Esophagus squamous epithelium (tissue), 5 donors: Measurements from ENCODE around the gene SLC17A5. TPM values are rescaled to one million over a fixed set of nuclear protein-coding genes. Genes with fewer than 3 reads are reported as not detected.

Source experiments
- DNase-seq: peaks from one replicate; lab custom pipeline; 2025; lab: John Stamatoyannopoulos, UW
- H3K27ac ChIP-seq, 4 donors: fragments of 200-600 bp; sonication (generic); one replicate each; pipeline ENCODE4 v1.5.1; 2016 to 2019; ENCODE audit warnings: mild to moderate bottlenecking in 1 of 4
- H3K27me3 ChIP-seq, 4 donors: fragments of 200-600 bp; sonication (generic); 1 replicate in 3 of 4; 2 replicates in 1 of 4; pipeline versions ENCODE4 v1.5.1 to v1.6.0; 2017 to 2021; ENCODE audit warnings: antibody characterized with exemption in 1 of 4
- H3K36me3 ChIP-seq, 3 donors: fragments of 200-600 bp; sonication (generic); one replicate each; pipeline ENCODE4 v1.5.1; 2016 to 2019
- H3K4me1 ChIP-seq, 3 donors: fragments of 200-600 bp; sonication (generic); one replicate each; pipeline ENCODE4 v1.5.1; 2017 to 2019
- H3K4me3 ChIP-seq, 4 donors: fragments of 200-600 bp; sonication (generic); 1 replicate in 3 of 4; 2 replicates in 1 of 4; pipeline ENCODE4 v1.5.1; 2016 to 2019; ENCODE audit warnings: mild to moderate bottlenecking in 2 of 4, moderate library complexity in 1 of 4
- H3K9me3 ChIP-seq, 3 donors: fragments of 200-600 bp; sonication (generic); one replicate each; pipeline ENCODE4 v1.5.1; 2016 to 2019
- POLR2A ChIP-seq, 4 donors: fragments of 450-650 bp; IDR thresholded peaks; one replicate each; pipeline ENCODE4 v1.6.1; 2017; ENCODE audit warnings: antibody characterized with exemption in 4 of 4, mild to moderate bottlenecking in 4 of 4, moderate library complexity in 3 of 4
- WGBS, 2 donors: methylation state at CpG; one replicate each; pipeline ENCODE4 v1.1.5; 2018; 5-methylcytosine and 5-hydroxymethylcytosine counted together
- intact Hi-C: fragments of 100-400 bp; cut with DNase I; formaldehyde crosslinking; loops from one replicate; pipeline ENCODE4 v1.15.0; 2022
- total RNA-seq, 4 donors: library from RNA; depleted of rRNA; stranded (reverse); fragments of >200 nt; gene quantifications; one replicate each; pipeline ENCODE4 v1.1.0, GENCODE V29; 2016
- TF ChIP-seq, protein P1 (sequence below), 6 experiments: fragments of 450-650 bp in 4 of 6; fragments of 200-600 bp in 2 of 6; sonication (generic) in 2 of 6; IDR thresholded peaks; one replicate each; pipeline ENCODE4 v1.5.1; 2016 to 2019; ENCODE audit warnings: antibody characterized with exemption in 6 of 6, mild to moderate bottlenecking in 4 of 6, moderate library complexity in 4 of 6
- donor health status: DM: yes; HTN: yes; CAD: no.

The SLC17A5 gene
- total RNA-seq, 4 donors from 2014 or later, result 6.7 to 13.7 (median 9.9) TPM

GRCh38 chr6:73652637-73653570, 888 bp downstream of the SLC17A5 start:
- WGBS, 2 donors, result 2 to 3% methylated on average over 18 of the region's 32 CpGs
- Histone ChIP-seq H3K9me3 (no peaks in the 10 kb centered on the region), H3K4me3 (peak overlapping the region; percentile 69 to 100 (median 91)), H3K27me3 (no peaks in the 10 kb centered on the region), H3K4me1 (peaks cover 0 to 27% (median 9%) of the 10 kb centered on the region in 3 donors), H3K27ac (peak overlapping the region; percentile 95 to 99 (median 96)), H3K36me3 (peaks cover 0 to 15% (median 0%) of the 10 kb centered on the region in 3 donors)
- intact Hi-C loops, result no loop called here
- DNase-seq, result peak; percentile 26
- TF ChIP-seq POLR2A (IDR thresholded peaks at IDR 0.05), result no peak
- TF ChIP-seq, protein P1, sequence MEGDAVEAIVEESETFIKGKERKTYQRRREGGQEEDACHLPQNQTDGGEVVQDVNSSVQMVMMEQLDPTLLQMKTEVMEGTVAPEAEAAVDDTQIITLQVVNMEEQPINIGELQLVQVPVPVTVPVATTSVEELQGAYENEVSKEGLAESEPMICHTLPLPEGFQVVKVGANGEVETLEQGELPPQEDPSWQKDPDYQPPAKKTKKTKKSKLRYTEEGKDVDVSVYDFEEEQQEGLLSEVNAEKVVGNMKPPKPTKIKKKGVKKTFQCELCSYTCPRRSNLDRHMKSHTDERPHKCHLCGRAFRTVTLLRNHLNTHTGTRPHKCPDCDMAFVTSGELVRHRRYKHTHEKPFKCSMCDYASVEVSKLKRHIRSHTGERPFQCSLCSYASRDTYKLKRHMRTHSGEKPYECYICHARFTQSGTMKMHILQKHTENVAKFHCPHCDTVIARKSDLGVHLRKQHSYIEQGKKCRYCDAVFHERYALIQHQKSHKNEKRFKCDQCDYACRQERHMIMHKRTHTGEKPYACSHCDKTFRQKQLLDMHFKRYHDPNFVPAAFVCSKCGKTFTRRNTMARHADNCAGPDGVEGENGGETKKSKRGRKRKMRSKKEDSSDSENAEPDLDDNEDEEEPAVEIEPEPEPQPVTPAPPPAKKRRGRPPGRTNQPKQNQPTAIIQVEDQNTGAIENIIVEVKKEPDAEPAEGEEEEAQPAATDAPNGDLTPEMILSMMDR (IDR thresholded peaks at IDR 0.05), result peak; percentile 11 to 54 (median 25)

- TF ChIP-seq, protein P1 (IDR thresholded peaks at IDR 0.05), result no peak
- no peak for TF ChIP-seq POLR2A (IDR thresholded peaks at IDR 0.05)
- H3K9me3 ChIP-seq, result no peaks in the 10 kb centered on the region
Observed at GRCh38 chr6:73649783-73650182, 4.0 kb downstream of the SLC17A5 start.

DNA sequence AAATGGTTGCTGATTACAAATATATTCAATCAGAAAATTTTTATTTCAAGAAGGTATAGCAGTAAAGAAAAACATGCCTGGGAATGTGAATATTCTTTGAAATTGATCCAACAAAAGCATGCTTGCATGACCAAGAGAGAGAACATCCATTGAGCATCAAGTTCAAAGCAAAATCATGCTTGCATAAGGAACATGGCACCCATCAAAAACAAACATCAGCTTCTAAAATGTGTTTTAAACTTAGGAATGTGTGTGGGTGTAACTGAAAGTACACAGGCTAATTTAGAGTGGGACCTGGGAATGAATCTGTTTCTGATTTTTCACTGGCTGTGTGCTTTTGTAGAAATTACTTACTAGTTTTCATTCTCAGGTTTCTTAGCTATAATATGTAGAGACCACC, 5.6 kb downstream of the SLC17A5 start:
- H3K27ac ChIP-seq, result no peak overlapping the region
- peaks cover 0 to 36% (median 6%) of the 10 kb centered on the region in 3 donors for H3K4me1 ChIP-seq
- no peak overlapping the region for H3K4me3 ChIP-seq
- TF ChIP-seq POLR2A (IDR thresholded peaks at IDR 0.05), result no peak
- TF ChIP-seq, protein P1 (IDR thresholded peaks at IDR 0.05), result no peak
- intact Hi-C loops, result no loop called here
- H3K36me3 ChIP-seq, result peaks cover 0 to 19% (median 0%) of the 10 kb centered on the region in 3 donors
- no peaks in the 10 kb centered on the region for H3K9me3 ChIP-seq
- no peaks in the 10 kb centered on the region for H3K27me3 ChIP-seq
- no peak for DNase-seq

More at GRCh38 chr6:73649783-73650182, 4.0 kb downstream of the SLC17A5 start:
- H3K4me1 ChIP-seq, result peaks cover 0 to 34% (median 6%) of the 10 kb centered on the region in 3 donors
- intact Hi-C loops, result no loop called here
- no peak overlapping the region for H3K27ac ChIP-seq
- 62 to 64% methylated on average over 4 of the region's 4 CpGs for WGBS, 2 donors
- peaks cover 0 to 19% (median 0%) of the 10 kb centered on the region in 3 donors for H3K36me3 ChIP-seq
- no peak overlapping the region for H3K4me3 ChIP-seq
- H3K27me3 ChIP-seq, result no peaks in the 10 kb centered on the region
- no peak for DNase-seq

DNA sequence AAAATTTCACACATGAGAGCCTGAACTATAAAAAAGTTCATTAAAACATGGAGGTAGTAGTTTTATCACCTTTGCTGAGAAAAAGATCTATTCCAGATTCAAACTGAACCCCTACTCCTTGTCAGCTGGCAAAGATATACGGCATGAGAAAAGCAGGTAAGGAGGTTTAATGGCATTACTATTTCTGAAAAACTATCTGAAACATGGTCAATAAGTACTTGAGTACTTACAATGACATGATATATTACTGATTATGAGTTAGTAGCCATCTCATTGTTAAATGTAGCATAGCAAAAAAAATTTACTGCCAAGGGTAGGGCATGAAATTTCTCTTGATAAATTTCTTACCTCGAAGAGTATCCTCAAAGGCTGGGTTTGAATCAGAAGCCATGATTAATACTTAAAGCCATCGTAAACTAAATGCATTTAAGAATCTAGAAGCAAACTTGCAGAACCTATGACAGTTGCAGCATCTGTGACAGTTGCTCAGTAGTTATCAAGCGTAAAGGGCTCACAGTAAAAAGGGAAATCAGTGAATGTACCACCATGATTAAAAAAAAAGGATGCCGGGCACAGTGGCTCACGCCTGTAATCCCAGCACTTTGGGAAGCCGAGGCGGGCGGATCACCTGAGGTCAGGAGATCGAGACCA, 8.7 kb downstream of the SLC17A5 start:
- H3K27me3 ChIP-seq, result no peaks in the 10 kb centered on the region
- peaks cover 0 to 21% (median 0%) of the 10 kb centered on the region in 3 donors for H3K4me1 ChIP-seq
- intact Hi-C loops, result no loop called here
- TF ChIP-seq, protein P1 (IDR thresholded peaks at IDR 0.05), result no peak
- no peak for TF ChIP-seq POLR2A (IDR thresholded peaks at IDR 0.05)
- H3K4me3 ChIP-seq, result peak overlapping the region; percentile 3 to 57 (median 40)
- H3K27ac ChIP-seq, result peak overlapping the region in 2 of 4 donors; percentile 34 to 39
- H3K36me3 ChIP-seq, result peaks cover 0 to 41% (median 0%) of the 10 kb centered on the region in 3 donors
- no peak for DNase-seq
- no peaks in the 10 kb centered on the region for H3K9me3 ChIP-seq
- WGBS, 2 donors, result 25 to 40% methylated on average over 10 of the region's 10 CpGs
